HepG2 (cell line): ENCODE measurements around the gene RAP1GAP2. TPM values are rescaled to one million over a fixed set of nuclear protein-coding genes. Genes with fewer than 3 reads are reported as not detected.

ENCODE experiments used
- ADNP ChIP-seq: sonication (generic); formaldehyde crosslinking; IDR thresholded peaks from 2 replicates; pipeline ENCODE4 v1.4.0; 2020; ENCODE audit warnings: missing genetic modification reagents
- CENPBD1 ChIP-seq: sonication (generic); formaldehyde crosslinking; IDR thresholded peaks from 2 replicates; pipeline ENCODE4 v1.8.0; 2022; ENCODE audit warnings: missing genetic modification reagents, low read depth, mild to moderate bottlenecking, borderline replicate concordance
- DR1 ChIP-seq: sonication (generic); formaldehyde crosslinking; IDR thresholded peaks from 2 replicates; pipeline ENCODE4 v1.8.0; 2021; ENCODE audit warnings: mild to moderate bottlenecking, missing genetic modification reagents, inconsistent platforms
- ELF3 ChIP-seq: IDR thresholded peaks from 2 replicates; pipeline ENCODE4 v1.6.1; 2016; ENCODE audit warnings: missing genetic modification reagents, missing compliant biosample characterization
- FOXA3 ChIP-seq: IDR thresholded peaks from 2 replicates; pipeline ENCODE4 v1.6.1; 2016; ENCODE audit warnings: missing genetic modification reagents, missing compliant biosample characterization
- HIVEP1 ChIP-seq: sonication (generic); formaldehyde crosslinking; IDR thresholded peaks from 2 replicates; pipeline ENCODE4 v1.4.0; 2020; ENCODE audit warnings: mild to moderate bottlenecking, missing genetic modification reagents
- MYPOP ChIP-seq: sonication (generic); formaldehyde crosslinking; IDR thresholded peaks from 2 replicates; pipeline ENCODE4 v1.8.1; 2023; ENCODE audit warnings: mild to moderate bottlenecking, moderate library complexity, missing genetic modification reagents
- NR2F1 ChIP-seq, 2 experiments: fragments of 450-650 bp in 1 of 2; formaldehyde crosslinking in 1 of 2; IDR thresholded peaks; 2 replicates each; pipeline versions ENCODE4 v1.5.0 to v1.6.1; 2016 to 2020; ENCODE audit warnings: mild to moderate bottlenecking in 1 of 2, missing compliant biosample characterization in 1 of 2, missing genetic modification reagents in 1 of 2, moderate library complexity in 1 of 2
- NR2F6 ChIP-seq, 2 experiments: IDR thresholded peaks; 2 replicates each; pipeline ENCODE4 v1.6.1; 2016; ENCODE audit warnings: antibody characterized with exemption in 1 of 2, mild to moderate bottlenecking in 1 of 2
- POLR2A ChIP-seq, 2 experiments: IDR thresholded peaks; 2 replicates each; pipeline ENCODE4 v1.6.1; 2011; ENCODE audit warnings: low read depth in 2 of 2, low read length in 2 of 2, mild to moderate bottlenecking in 1 of 2, moderate library complexity in 1 of 2; ENCODE audit not compliant: insufficient read depth in 1 of 2
- RBFOX2 ChIP-seq: fragments of 200-400 bp; formaldehyde crosslinking; IDR thresholded peaks from 2 replicates; pipeline ENCODE4 v1.6.1; 2017; ENCODE audit warnings: low read depth, mild to moderate bottlenecking, low read length
- THAP8 ChIP-seq: sonication (generic); formaldehyde crosslinking; IDR thresholded peaks from 2 replicates; pipeline ENCODE4 v1.5.1; 2020; ENCODE audit warnings: missing genetic modification reagents, mild to moderate bottlenecking, borderline replicate concordance
- ZBTB7B ChIP-seq: sonication (generic); formaldehyde crosslinking; IDR thresholded peaks from 2 replicates; pipeline ENCODE4 v1.4.0; 2020; ENCODE audit warnings: missing genetic modification reagents
- ZGPAT ChIP-seq: IDR thresholded peaks from 2 replicates; pipeline ENCODE4 v1.6.1; 2016; ENCODE audit warnings: mild to moderate bottlenecking
- ZMYM3 ChIP-seq: sonication (generic); formaldehyde crosslinking; IDR thresholded peaks from 2 replicates; pipeline ENCODE4 v1.5.1; 2020; ENCODE audit warnings: mild to moderate bottlenecking, missing genetic modification reagents
- ZMYM4 ChIP-seq: sonication (generic); formaldehyde crosslinking; IDR thresholded peaks from 2 replicates; pipeline ENCODE4 v1.8.1; 2023; ENCODE audit warnings: mild to moderate bottlenecking, missing genetic modification reagents
- ZNF33B ChIP-seq: sonication (generic); formaldehyde crosslinking; IDR thresholded peaks from 2 replicates; pipeline ENCODE4 v1.5.1; 2020; ENCODE audit warnings: mild to moderate bottlenecking, missing genetic modification reagents
- ZNF44 ChIP-seq: sonication (generic); formaldehyde crosslinking; IDR thresholded peaks from 2 replicates; pipeline ENCODE4 v1.5.1; 2020; ENCODE audit warnings: mild to moderate bottlenecking, missing genetic modification reagents
- ZNF572 ChIP-seq: sonication (generic); formaldehyde crosslinking; IDR thresholded peaks from 2 replicates; pipeline ENCODE4 v1.5.1; 2020; ENCODE audit warnings: mild to moderate bottlenecking, missing genetic modification reagents
- ZNF639 ChIP-seq: conservative IDR thresholded peaks from 2 replicates; pipeline ENCODE4 v1.6.1; 2018; ENCODE audit warnings: missing genetic modification reagents
- ZNF687 ChIP-seq: sonication (generic); formaldehyde crosslinking; IDR thresholded peaks from 2 replicates; pipeline ENCODE4 v1.5.1; 2020; ENCODE audit warnings: mild to moderate bottlenecking, missing genetic modification reagents, moderate library complexity
- ZSCAN29 ChIP-seq: sonication (generic); formaldehyde crosslinking; conservative IDR thresholded peaks from 2 replicates; pipeline ENCODE4 v1.4.0; 2020; ENCODE audit warnings: mild to moderate bottlenecking, missing genetic modification reagents
- polyA plus RNA-seq, 8 experiments: library from polyadenylated mRNA; depleted of rRNA in 3 of 8; stranded (reverse) in 7 of 8; unstranded in 1 of 8; fragments of >200 nt; fragmentation: Illumina TruSeq in 4 of 8; extraction: Trizol in 4 of 8; gene quantifications; 2 replicates each; pipeline versions ENCODE4 v1.2.1 to v1.2.3, GENCODE V29; 2011 to 2016; ENCODE audit warnings: low read depth in 4 of 8, missing spikeins in 1 of 8, mixed read lengths in 1 of 8; ENCODE audit not compliant: insufficient read depth in 1 of 8
- total RNA-seq, 5 experiments: library from RNA; depleted of rRNA; stranded (reverse); fragments of >200 nt; fragmentation: Illumina TruSeq; extraction: Trizol; gene quantifications; 2 replicates each; pipeline ENCODE4 v1.2.3, GENCODE V29; 2016; ENCODE audit warnings: low read depth in 1 of 5

The RAP1GAP2 gene
- total and polyA plus RNA-seq, 2 of the 13 experiments (the other 11 are each of a cell fraction or from before 2014, with no cell fraction given), result 10.9 to 12.0 TPM

- TF ChIP-seq NR2F6 (IDR thresholded peaks at IDR 0.05), result no peak
- no peak for TF ChIP-seq NR2F6 (CRISPR knock-in tag; IDR thresholded peaks at IDR 0.05)
- TF ChIP-seq HIVEP1 (CRISPR knock-in tag), result no peak
- no peak for TF ChIP-seq ZMYM3 (CRISPR knock-in tag)
- no peak for TF ChIP-seq MYPOP (CRISPR knock-in tag)
- TF ChIP-seq ZNF572 (CRISPR knock-in tag), result 0 out of 2 replicates have a peak, but pooled peaks have one; percentile 68
- TF ChIP-seq ELF3 (CRISPR knock-in tag), result no peak
- TF ChIP-seq ZNF639 (CRISPR knock-in tag), result no peak
- no peak for TF ChIP-seq DR1 (CRISPR knock-in tag)
- TF ChIP-seq ZGPAT, result no peak
- no peak; the same call in 1 of the 2 replicates for TF ChIP-seq THAP8 (CRISPR knock-in tag)
- TF ChIP-seq ZNF33B (CRISPR knock-in tag), result no peak
- TF ChIP-seq ADNP (CRISPR knock-in tag), result no peak
- peak; percentile 13; the same call in 1 of the 2 replicates for TF ChIP-seq ZNF687
- TF ChIP-seq FOXA3 (CRISPR knock-in tag), result no peak
- TF ChIP-seq RBFOX2, result no peak
- TF ChIP-seq ZMYM4, result no peak
- no peak for TF ChIP-seq NR2F1 (CRISPR knock-in tag; IDR thresholded peaks at IDR 0.05)
- TF ChIP-seq ZSCAN29 (CRISPR knock-in tag), result peak; percentile 70; the same call in 1 of the 2 replicates
- TF ChIP-seq ZNF44 (CRISPR knock-in tag), result no peak
- TF ChIP-seq ZBTB7B, result 0 out of 2 replicates have a peak, but pooled peaks have one; percentile 10
- TF ChIP-seq POLR2A (IDR thresholded peaks at IDR 0.05; ENCODE audit: insufficient read depth in 1 of 2, low read depth in 2 of 2, low read length in 2 of 2), result no peak
- TF ChIP-seq CENPBD1 (CRISPR knock-in tag), result no peak
Observed at GRCh38 chr17:2777242-2777867, 18.9 kb upstream of the RAP1GAP2 start (continued).
